Measurements from ENCODE around the gene KRT75.

KRT75 gene

GRCh38 chr12:52434081-52434733, at the start of gene KRT75 (continued):
- TF ChIP-seq PRDM4 (tag by site-specific recombination; IDR thresholded peaks at IDR 0.05): no peak
- TF ChIP-seq, protein P1, sequence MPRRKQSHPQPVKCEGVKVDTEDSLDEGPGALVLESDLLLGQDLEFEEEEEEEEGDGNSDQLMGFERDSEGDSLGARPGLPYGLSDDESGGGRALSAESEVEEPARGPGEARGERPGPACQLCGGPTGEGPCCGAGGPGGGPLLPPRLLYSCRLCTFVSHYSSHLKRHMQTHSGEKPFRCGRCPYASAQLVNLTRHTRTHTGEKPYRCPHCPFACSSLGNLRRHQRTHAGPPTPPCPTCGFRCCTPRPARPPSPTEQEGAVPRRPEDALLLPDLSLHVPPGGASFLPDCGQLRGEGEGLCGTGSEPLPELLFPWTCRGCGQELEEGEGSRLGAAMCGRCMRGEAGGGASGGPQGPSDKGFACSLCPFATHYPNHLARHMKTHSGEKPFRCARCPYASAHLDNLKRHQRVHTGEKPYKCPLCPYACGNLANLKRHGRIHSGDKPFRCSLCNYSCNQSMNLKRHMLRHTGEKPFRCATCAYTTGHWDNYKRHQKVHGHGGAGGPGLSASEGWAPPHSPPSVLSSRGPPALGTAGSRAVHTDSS (tag by site-specific recombination; IDR thresholded peaks at IDR 0.05): no peak
- TF ChIP-seq KLF9 (tag by site-specific recombination; IDR thresholded peaks at IDR 0.05; ENCODE audit: low read depth): peak; percentile 58; the same call in 1 of the 2 replicates
- TF ChIP-seq ZNF555 (tag by site-specific recombination; conservative IDR thresholded peaks at IDR 0.05): no peak
- no peak for TF ChIP-seq ZNF624 (tag by site-specific recombination; IDR thresholded peaks at IDR 0.05)
- no peak for TF ChIP-seq ZNF747 (tag by site-specific recombination; IDR thresholded peaks at IDR 0.05)
- TF ChIP-seq ZNF585B (tag by site-specific recombination; IDR thresholded peaks at IDR 0.05): no peak
- TF ChIP-seq ZNF292 (tag by site-specific recombination; IDR thresholded peaks at IDR 0.05; ENCODE audit: borderline replicate concordance, low read depth): no peak
- TF ChIP-seq ZNF571 (tag by site-specific recombination; IDR thresholded peaks at IDR 0.05): no peak
- TF ChIP-seq ZNF221 (tag by site-specific recombination; IDR thresholded peaks at IDR 0.05; ENCODE audit: borderline replicate concordance): no peak
- TF ChIP-seq ZNF302 (tag by site-specific recombination; IDR thresholded peaks at IDR 0.05; ENCODE audit: low read depth): no peak
- no peak for TF ChIP-seq ZNF2 (tag by site-specific recombination; IDR thresholded peaks at IDR 0.05)
- no peak for TF ChIP-seq SETDB1 (IDR thresholded peaks at IDR 0.05; ENCODE audit: insufficient read length, low read length)
- peak; percentile 83 for TF ChIP-seq KLF17 (tag by site-specific recombination; IDR thresholded peaks at IDR 0.05)
- no peak for TF ChIP-seq YY1 (tag by site-specific recombination; IDR thresholded peaks at IDR 0.05)
- TF ChIP-seq ZNF138 (tag by site-specific recombination; IDR thresholded peaks at IDR 0.05; ENCODE audit: borderline replicate concordance): no peak
- no peak for TF ChIP-seq ZNF416 (tag by site-specific recombination; IDR thresholded peaks at IDR 0.05)
- TF ChIP-seq ZNF776 (tag by site-specific recombination; IDR thresholded peaks at IDR 0.05; ENCODE audit: borderline replicate concordance): no peak
- TF ChIP-seq ZBTB11 (tag by site-specific recombination; conservative IDR thresholded peaks at IDR 0.05; ENCODE audit: low read depth): no peak
- TF ChIP-seq, protein P2, sequence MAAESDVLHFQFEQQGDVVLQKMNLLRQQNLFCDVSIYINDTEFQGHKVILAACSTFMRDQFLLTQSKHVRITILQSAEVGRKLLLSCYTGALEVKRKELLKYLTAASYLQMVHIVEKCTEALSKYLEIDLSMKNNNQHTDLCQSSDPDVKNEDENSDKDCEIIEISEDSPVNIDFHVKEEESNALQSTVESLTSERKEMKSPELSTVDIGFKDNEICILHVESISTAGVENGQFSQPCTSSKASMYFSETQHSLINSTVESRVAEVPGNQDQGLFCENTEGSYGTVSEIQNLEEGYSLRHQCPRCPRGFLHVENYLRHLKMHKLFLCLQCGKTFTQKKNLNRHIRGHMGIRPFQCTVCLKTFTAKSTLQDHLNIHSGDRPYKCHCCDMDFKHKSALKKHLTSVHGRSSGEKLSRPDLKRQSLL (tag by site-specific recombination; IDR thresholded peaks at IDR 0.05): no peak
- no peak for TF ChIP-seq ZNF341 (tag by site-specific recombination; IDR thresholded peaks at IDR 0.05; ENCODE audit: low read depth)
- peak; percentile 88 for TF ChIP-seq ZNF639 (tag by site-specific recombination; IDR thresholded peaks at IDR 0.05)
- no peak for TF ChIP-seq ZNF354C (tag by site-specific recombination; IDR thresholded peaks at IDR 0.05; ENCODE audit: borderline replicate concordance, low read depth)
- no peak for TF ChIP-seq ZNF837 (tag by site-specific recombination; IDR thresholded peaks at IDR 0.05)
- no peak for TF ChIP-seq ZNF248 (tag by site-specific recombination; IDR thresholded peaks at IDR 0.05)

Data from HEK293 (cell line).